SK-N-SH (cell line): ENCODE measurements around the gene SNPH. TPM values are rescaled to one million over a fixed set of nuclear protein-coding genes. Genes with fewer than 3 reads are reported as not detected.

Experiments used
- CTCF ChIA-PET: fragments of 300-600, 350-600 bp; formaldehyde crosslinking; extraction: SDS; loops from one replicate; lab custom pipeline; 2021; lab: Yijun Ruan, JAX
- POLR2A ChIA-PET: fragments of 350-600 bp; sonication (Branson Sonifier 250); formaldehyde crosslinking; extraction: SDS; loops from one replicate; lab custom pipeline; 2020; ENCODE audit warnings: antibody characterized with exemption, inconsistent platforms; lab: Yijun Ruan, JAX
- DNase-seq: peaks from one replicate; pipeline ENCODE4 v3.0.0; 2012
- H2AFZ ChIP-seq: fragments of 200-600 bp; sonication (generic); 2 replicates; pipeline ENCODE4 v1.8.1; 2016; ENCODE audit warnings: antibody characterized with exemption, mild to moderate bottlenecking, low read depth
- H3F3A ChIP-seq: fragments of 200-600 bp; sonication (generic); replicated peaks from 2 replicates; pipeline ENCODE3; 2016; ENCODE audit warnings: antibody characterized with exemption, mild to moderate bottlenecking; ENCODE audit not compliant: insufficient read depth
- H3K27ac ChIP-seq, 2 experiments: fragments of 200-500 bp in 1 of 2; fragments of 200-600 bp in 1 of 2; sonication (Bioruptor generic) in 1 of 2; sonication (generic), shearing (Covaris generic) in 1 of 2; 2 replicates each; pipeline versions ENCODE4 v1.5.1 to v1.6.1; 2014 to 2016; ENCODE audit warnings: low read depth in 2 of 2, inconsistent platforms in 1 of 2, low read length in 1 of 2, mild to moderate bottlenecking in 1 of 2, mixed read lengths in 1 of 2
- H3K27me3 ChIP-seq: fragments of 200-600 bp; sonication (generic), shearing (Covaris generic); 2 replicates; pipeline ENCODE4 v1.6.1; 2016; ENCODE audit warnings: mixed run types; ENCODE audit not compliant: insufficient read depth
- H3K36me3 ChIP-seq, 2 experiments: fragments of 200-500 bp in 1 of 2; fragments of 200-600 bp in 1 of 2; sonication (Bioruptor generic) in 1 of 2; sonication (generic) in 1 of 2; replicated peaks in 1 of 2; 2 replicates each; pipeline versions ENCODE3 to v1.5.1; 2014 to 2016; ENCODE audit warnings: low read length in 1 of 2, mild to moderate bottlenecking in 1 of 2; ENCODE audit not compliant: insufficient read depth in 2 of 2, control insufficient read depth in 1 of 2
- H3K4me1 ChIP-seq, 2 experiments: fragments of 200-500 bp in 1 of 2; fragments of 200-600 bp in 1 of 2; sonication (Bioruptor generic) in 1 of 2; sonication (generic), shearing (Covaris generic) in 1 of 2; 2 replicates each; pipeline versions ENCODE4 v1.5.1 to v1.6.1; 2014 to 2016; ENCODE audit warnings: low read depth in 1 of 2, low read length in 1 of 2, mixed run types in 1 of 2; ENCODE audit not compliant: insufficient read depth in 2 of 2, control insufficient read depth in 1 of 2
- H3K4me2 ChIP-seq: fragments of 200-600 bp; sonication (generic), shearing (Covaris generic); 2 replicates; pipeline ENCODE4 v1.6.1; 2017; ENCODE audit warnings: mixed run types
- H3K4me3 ChIP-seq, 2 experiments: fragments of 200-500 bp in 1 of 2; fragments of 200-600 bp in 1 of 2; sonication (Bioruptor generic) in 1 of 2; sonication (generic), shearing (Covaris generic) in 1 of 2; 2 replicates each; pipeline versions ENCODE4 v1.5.1 to v1.8.1; 2014 to 2016; ENCODE audit warnings: low read depth in 2 of 2, inconsistent platforms in 1 of 2, low read length in 1 of 2, mild to moderate bottlenecking in 1 of 2, mixed read lengths in 1 of 2, moderate library complexity in 1 of 2
- H3K79me2 ChIP-seq: fragments of 200-600 bp; sonication (generic); 2 replicates; pipeline ENCODE4 v1.8.1; 2017; ENCODE audit warnings: mild to moderate bottlenecking; ENCODE audit not compliant: insufficient read depth
- H3K9ac ChIP-seq: fragments of 200-600 bp; sonication (generic); 2 replicates; pipeline ENCODE4 v1.6.1; 2017; ENCODE audit warnings: mixed run types
- H3K9me2 ChIP-seq: fragments of 200-600 bp; sonication (generic); 2 replicates; pipeline ENCODE4 v1.6.1; 2017; ENCODE audit warnings: mixed run types
- H3K9me3 ChIP-seq: fragments of 200-600 bp; sonication (generic); 2 replicates; pipeline ENCODE4 v1.6.1; 2017; ENCODE audit warnings: mixed run types, mild to moderate bottlenecking, moderate library complexity
- H4K20me1 ChIP-seq: fragments of 200-600 bp; sonication (generic); 2 replicates; pipeline ENCODE4 v1.6.1; 2017; ENCODE audit warnings: mild to moderate bottlenecking, mixed run types; ENCODE audit not compliant: insufficient read depth
- EP300 ChIP-seq, 2 experiments: IDR thresholded peaks; 2 replicates each; pipeline versions ENCODE4 v1.4.0 to v1.6.1; 2012; ENCODE audit warnings: borderline replicate concordance in 1 of 2, low read depth in 1 of 2, low read length in 1 of 2
- FOSL2 ChIP-seq: IDR thresholded peaks from 2 replicates; pipeline ENCODE4 v1.4.0; 2012; ENCODE audit warnings: low read depth, mild to moderate bottlenecking, moderate library complexity, borderline replicate concordance
- GABPA ChIP-seq: IDR thresholded peaks from 2 replicates; pipeline ENCODE4 v1.4.0; 2012; ENCODE audit warnings: low read depth, mild to moderate bottlenecking
- JUND ChIP-seq: IDR thresholded peaks from 2 replicates; pipeline ENCODE4 v1.4.0; 2012
- MEF2A ChIP-seq: IDR thresholded peaks from 2 replicates; pipeline ENCODE4 v1.4.0; 2012; ENCODE audit warnings: low read depth, borderline replicate concordance
- NFIC ChIP-seq: IDR thresholded peaks from 2 replicates; pipeline ENCODE4 v1.4.0; 2012; ENCODE audit warnings: borderline replicate concordance
- RAD21 ChIP-seq: IDR thresholded peaks from 2 replicates; pipeline ENCODE4 v1.6.1; 2012; ENCODE audit warnings: mild to moderate bottlenecking, low read length
- RCOR1 ChIP-seq: fragments of 150-350 bp; IDR thresholded peaks from 2 replicates; pipeline ENCODE4 v1.6.1; 2017; ENCODE audit warnings: antibody characterized with exemption, low read length
- RFX5 ChIP-seq: IDR thresholded peaks from 2 replicates; pipeline ENCODE4 v1.6.1; 2012; ENCODE audit warnings: mild to moderate bottlenecking, improper control_type of control experiment, low read length
- RXRA ChIP-seq: IDR thresholded peaks from 2 replicates; pipeline ENCODE4 v1.4.0; 2012; ENCODE audit warnings: low read depth, mild to moderate bottlenecking, borderline replicate concordance
- SIN3A ChIP-seq: IDR thresholded peaks from 2 replicates; pipeline ENCODE4 v1.6.1; 2012; ENCODE audit warnings: low read depth, mild to moderate bottlenecking, low read length, moderate library complexity, borderline replicate concordance
- TAF1 ChIP-seq: IDR thresholded peaks from 2 replicates; pipeline ENCODE4 v1.6.1; 2012; ENCODE audit warnings: low read depth, mild to moderate bottlenecking, low read length, moderate library complexity, borderline replicate concordance
- TCF12 ChIP-seq: IDR thresholded peaks from 2 replicates; pipeline ENCODE4 v1.4.0; 2012
- TEAD4 ChIP-seq: IDR thresholded peaks from 2 replicates; pipeline ENCODE4 v1.4.0; 2012; ENCODE audit warnings: mild to moderate bottlenecking, borderline replicate concordance; ENCODE audit not compliant: insufficient read depth
- YY1 ChIP-seq: IDR thresholded peaks from 2 replicates; pipeline ENCODE4 v1.4.0; 2012; ENCODE audit warnings: low read depth, mild to moderate bottlenecking
- WGBS: methylation state at CpG from one replicate; pipeline ENCODE4 v1.1.6; 2017; ENCODE audit warnings: low lambda C conversion rate; 5-methylcytosine and 5-hydroxymethylcytosine counted together
- polyA plus RNA-seq, 3 experiments: library from polyadenylated mRNA; depleted of rRNA; stranded (reverse); fragments of >200 nt; gene quantifications; 2 replicates each; pipeline ENCODE4 v1.2.3, GENCODE V29; 2012
- TF ChIP-seq, protein P1 (sequence below): IDR thresholded peaks from 2 replicates; pipeline ENCODE4; 2012
- TF ChIP-seq, protein P2 (sequence below): IDR thresholded peaks from 2 replicates; pipeline ENCODE4 v1.4.0; 2012; ENCODE audit warnings: low read depth, borderline replicate concordance
- TF ChIP-seq, protein P3 (sequence below): IDR thresholded peaks from 2 replicates; pipeline ENCODE4 v1.4.0; 2012; ENCODE audit warnings: low read depth, borderline replicate concordance

The SNPH gene
- polyA plus RNA-seq, 1 of the 3 experiments (the other 2 are of a cell fraction) = 2.5 TPM

DNA sequence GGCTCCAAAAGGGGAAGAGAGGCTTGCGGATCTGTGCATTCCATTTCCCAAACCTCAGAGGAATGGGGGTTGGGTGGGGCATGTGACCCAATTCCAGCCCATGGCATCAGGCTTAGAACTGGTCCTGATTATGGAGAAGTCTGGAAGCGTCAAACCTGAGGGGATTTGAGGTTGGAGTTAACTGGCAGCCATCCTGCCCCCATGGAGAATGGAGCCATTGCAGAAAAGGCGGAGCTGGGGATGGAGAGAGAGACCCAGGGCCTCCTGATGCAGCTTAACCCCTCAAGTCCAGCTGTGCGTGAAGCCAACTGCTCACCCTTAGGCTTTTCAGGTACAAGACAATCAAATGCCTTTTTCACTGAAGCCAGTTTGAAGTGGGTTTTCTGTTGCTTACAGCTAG is 72.7 kb downstream of the SNPH start:
- Histone ChIP-seq H3K4me2 (no peak overlapping the region), H3K4me3 (no peak overlapping the region), H3K27ac (no peak overlapping the region), H4K20me1 (no peaks in the 10 kb centered on the region), H3K4me1 (peaks cover 5 to 11% of the 10 kb centered on the region in 2 experiments; a peak in 2 of 4 replicates), H3K36me3 (peaks cover 0 to 15% of the 10 kb centered on the region in 2 experiments), H3K9ac (no peak overlapping the region), H3F3A (peaks cover 14% of the 10 kb centered on the region), H2AFZ (no peak overlapping the region), H3K79me2 (peaks cover 13% of the 10 kb centered on the region), H3K9me2 (no peaks in the 10 kb centered on the region), H3K9me3 (no peaks in the 10 kb centered on the region), H3K27me3 (no peaks in the 10 kb centered on the region)
- TF ChIP-seq, protein P1, sequence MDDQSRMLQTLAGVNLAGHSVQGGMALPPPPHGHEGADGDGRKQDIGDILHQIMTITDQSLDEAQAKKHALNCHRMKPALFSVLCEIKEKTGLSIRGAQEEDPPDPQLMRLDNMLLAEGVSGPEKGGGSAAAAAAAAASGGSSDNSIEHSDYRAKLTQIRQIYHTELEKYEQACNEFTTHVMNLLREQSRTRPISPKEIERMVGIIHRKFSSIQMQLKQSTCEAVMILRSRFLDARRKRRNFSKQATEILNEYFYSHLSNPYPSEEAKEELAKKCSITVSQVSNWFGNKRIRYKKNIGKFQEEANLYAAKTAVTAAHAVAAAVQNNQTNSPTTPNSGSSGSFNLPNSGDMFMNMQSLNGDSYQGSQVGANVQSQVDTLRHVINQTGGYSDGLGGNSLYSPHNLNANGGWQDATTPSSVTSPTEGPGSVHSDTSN = no peak
- TF ChIP-seq RCOR1 (no peak), SIN3A (no peak), FOSL2 (no peak), MEF2A (no peak), EP300 (IDR thresholded peaks at IDR 0.05; ENCODE audit: borderline replicate concordance in 1 of 2, low read depth in 1 of 2, low read length in 1 of 2) (no peak), JUND (no peak)
- TF ChIP-seq, protein P2, sequence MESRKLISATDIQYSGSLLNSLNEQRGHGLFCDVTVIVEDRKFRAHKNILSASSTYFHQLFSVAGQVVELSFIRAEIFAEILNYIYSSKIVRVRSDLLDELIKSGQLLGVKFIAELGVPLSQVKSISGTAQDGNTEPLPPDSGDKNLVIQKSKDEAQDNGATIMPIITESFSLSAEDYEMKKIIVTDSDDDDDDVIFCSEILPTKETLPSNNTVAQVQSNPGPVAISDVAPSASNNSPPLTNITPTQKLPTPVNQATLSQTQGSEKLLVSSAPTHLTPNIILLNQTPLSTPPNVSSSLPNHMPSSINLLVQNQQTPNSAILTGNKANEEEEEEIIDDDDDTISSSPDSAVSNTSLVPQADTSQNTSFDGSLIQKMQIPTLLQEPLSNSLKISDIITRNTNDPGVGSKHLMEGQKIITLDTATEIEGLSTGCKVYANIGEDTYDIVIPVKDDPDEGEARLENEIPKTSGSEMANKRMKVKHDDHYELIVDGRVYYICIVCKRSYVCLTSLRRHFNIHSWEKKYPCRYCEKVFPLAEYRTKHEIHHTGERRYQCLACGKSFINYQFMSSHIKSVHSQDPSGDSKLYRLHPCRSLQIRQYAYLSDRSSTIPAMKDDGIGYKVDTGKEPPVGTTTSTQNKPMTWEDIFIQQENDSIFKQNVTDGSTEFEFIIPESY = no peak
- ChIA-PET POLR2A (no interaction called here), CTCF (no interaction called here)
- no peak for DNase-seq
- WGBS = 85% methylated on average over 4 of the region's 4 CpGs

DNA sequence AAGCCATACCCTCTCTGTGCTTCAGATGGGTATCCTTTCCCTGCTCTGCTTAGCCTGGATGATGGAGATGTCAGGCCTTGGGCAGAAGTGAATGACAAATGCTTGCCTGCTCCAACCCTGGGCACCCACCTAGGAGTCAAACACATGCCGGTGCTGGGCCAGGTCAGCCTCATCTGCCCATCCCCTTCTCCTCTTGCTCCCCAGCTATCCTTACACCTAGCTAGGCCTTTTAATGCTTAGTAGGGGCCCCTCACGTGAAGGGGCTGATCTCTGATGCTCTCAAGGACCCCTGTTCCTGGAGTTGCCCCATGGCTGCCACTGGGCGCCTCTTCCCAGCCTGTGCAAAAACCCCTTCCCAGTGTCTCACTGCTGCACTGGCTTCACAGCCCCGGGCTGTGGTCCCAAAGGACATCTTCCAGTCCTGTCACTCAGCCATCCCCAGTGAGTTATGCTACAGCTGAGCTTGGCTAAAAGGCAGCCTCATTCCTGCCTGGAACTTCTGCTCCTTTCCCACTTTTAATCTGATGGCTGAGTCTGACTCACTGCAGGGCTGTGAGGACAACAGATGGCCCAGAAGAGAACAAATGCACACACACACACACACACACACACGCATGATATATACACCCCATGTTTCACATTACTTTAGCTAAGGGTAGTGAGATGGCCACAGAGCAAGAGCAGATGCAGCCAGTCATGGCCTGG is 75.6 kb downstream of the SNPH start:
- Histone ChIP-seq H3K36me3 (peaks cover 0 to 13% of the 10 kb centered on the region in 2 experiments), H3K79me2 (peaks cover 14% of the 10 kb centered on the region), H3K4me2 (no peak overlapping the region), H3K9ac (no peak overlapping the region), H2AFZ (no peak overlapping the region), H3K27me3 (no peaks in the 10 kb centered on the region), H3K27ac (peak overlapping the region in 1 of 2 experiments; percentile 21; a peak in 1 of 4 replicates), H4K20me1 (no peaks in the 10 kb centered on the region), H3K9me2 (no peaks in the 10 kb centered on the region), H3F3A (peaks cover 14% of the 10 kb centered on the region), H3K4me1 (peaks cover 5 to 16% of the 10 kb centered on the region in 2 experiments; a peak in 2 of 4 replicates), H3K4me3 (no peak overlapping the region), H3K9me3 (no peaks in the 10 kb centered on the region)
- ChIA-PET CTCF (interaction anchor here (0.5 to 0.8 kb wide), 2 partner anchors 126 to 162 kb away, joined by 3 read pairs; no protein-coding TSS in a partner anchor), POLR2A (no interaction called here)
- no peak for DNase-seq
- 69% methylated on average over 4 of the region's 5 CpGs for WGBS
- TF ChIP-seq MEF2A (no peak), RFX5 (no peak), FOSL2 (no peak), NFIC (no peak), GABPA (no peak), RXRA (no peak), TEAD4 (no peak), RAD21 (no peak), YY1 (no peak), TAF1 (no peak), TCF12 (peak; percentile 34; the same call in 1 of the 2 replicates)
- TF ChIP-seq, protein P1 = peak; percentile 49
- TF ChIP-seq, protein P2 = no peak
- TF ChIP-seq, protein P3, sequence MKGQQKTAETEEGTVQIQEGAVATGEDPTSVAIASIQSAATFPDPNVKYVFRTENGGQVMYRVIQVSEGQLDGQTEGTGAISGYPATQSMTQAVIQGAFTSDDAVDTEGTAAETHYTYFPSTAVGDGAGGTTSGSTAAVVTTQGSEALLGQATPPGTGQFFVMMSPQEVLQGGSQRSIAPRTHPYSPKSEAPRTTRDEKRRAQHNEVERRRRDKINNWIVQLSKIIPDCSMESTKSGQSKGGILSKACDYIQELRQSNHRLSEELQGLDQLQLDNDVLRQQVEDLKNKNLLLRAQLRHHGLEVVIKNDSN = no peak
